Loucy (cell line): ENCODE measurements around the gene VCAM1.

Experiments
- H2AFZ ChIP-seq: fragments of 200-600 bp; sonication (generic); 2 replicates; pipeline ENCODE4 v1.6.0; 2016; ENCODE audit warnings: antibody characterized with exemption, mild to moderate bottlenecking, low read length, moderate library complexity
- H3F3A ChIP-seq: fragments of 200-600 bp; 2 replicates; pipeline ENCODE4 v1.6.0; 2016; ENCODE audit warnings: antibody characterized with exemption, low read depth, mild to moderate bottlenecking
- H3K27me3 ChIP-seq: fragments of 200-600 bp; sonication (generic); 2 replicates; pipeline ENCODE4 v1.6.1; 2014; ENCODE audit warnings: low read length, mild to moderate bottlenecking; ENCODE audit not compliant: insufficient read depth, poor library complexity, severe bottlenecking
- H3K36me3 ChIP-seq: fragments of 200-600 bp; sonication (generic); 2 replicates; pipeline ENCODE4 v1.6.1; 2016; ENCODE audit warnings: low read length; ENCODE audit not compliant: insufficient read depth
- H3K4me1 ChIP-seq: fragments of 200-600 bp; sonication (generic); 2 replicates; pipeline ENCODE4 v1.5.1; 2014; ENCODE audit warnings: low read length, mild to moderate bottlenecking; ENCODE audit not compliant: insufficient read depth, poor library complexity, severe bottlenecking
- H3K4me2 ChIP-seq: fragments of 200-600 bp; sonication (generic); 2 replicates; pipeline ENCODE4 v1.6.0; 2014; ENCODE audit warnings: antibody characterized with exemption, low read length, low read depth, mild to moderate bottlenecking; ENCODE audit not compliant: poor library complexity, severe bottlenecking
- H3K4me3 ChIP-seq: fragments of 200-600 bp; sonication (generic); 2 replicates; pipeline ENCODE4 v1.5.1; 2014; ENCODE audit warnings: low read length, mild to moderate bottlenecking, mixed read lengths; ENCODE audit not compliant: poor library complexity, severe bottlenecking
- H3K79me2 ChIP-seq: fragments of 200-600 bp; sonication (generic); 2 replicates; pipeline ENCODE4 v1.6.1; 2014; ENCODE audit warnings: low read length; ENCODE audit not compliant: insufficient read depth
- H3K9ac ChIP-seq: fragments of 200-600 bp; sonication (generic); 2 replicates; pipeline ENCODE4 v1.6.0; 2014; ENCODE audit warnings: mild to moderate bottlenecking, low read depth, low read length, moderate library complexity; ENCODE audit not compliant: poor library complexity, severe bottlenecking
- H3K9me2 ChIP-seq: fragments of 200-600 bp; sonication (generic); replicated peaks from 2 replicates; pipeline ENCODE4 v1.6.1; 2016; ENCODE audit warnings: low read depth, low read length, mixed read lengths
- H3K9me3 ChIP-seq: fragments of 200-600 bp; sonication (generic); 2 replicates; pipeline ENCODE4 v1.6.1; 2014; ENCODE audit warnings: mild to moderate bottlenecking, antibody characterized with exemption, low read length, low read depth; ENCODE audit not compliant: insufficient read depth
- H4K20me1 ChIP-seq: fragments of 200-600 bp; sonication (generic); 2 replicates; pipeline ENCODE4 v1.6.0; 2014; ENCODE audit warnings: antibody characterized with exemption, low read length, mild to moderate bottlenecking; ENCODE audit not compliant: insufficient read depth, poor library complexity, severe bottlenecking
- EZH2phosphoT487 ChIP-seq: fragments of 200-600 bp; IDR thresholded peaks from 2 replicates; pipeline ENCODE4 v1.6.1; 2018; ENCODE audit warnings: antibody characterized with exemption, mild to moderate bottlenecking, moderate library complexity, borderline replicate concordance
- TF ChIP-seq, protein P1 (sequence below): fragments of 200-600 bp; sonication (generic); conservative IDR thresholded peaks from 2 replicates; pipeline ENCODE4 v1.5.1; 2014; ENCODE audit warnings: mild to moderate bottlenecking, antibody characterized with exemption, low read length

VCAM1 gene

GRCh38 chr1:100759188-100759587 lies 39.6 kb downstream of the VCAM1 start:
- Histone ChIP-seq H3K9me2 (no peaks in the 10 kb centered on the region), H3K4me3 (no peak overlapping the region), H3K9me3 (no peaks in the 10 kb centered on the region), H3K9ac (no peak overlapping the region), H3K36me3 (no peaks in the 10 kb centered on the region), H2AFZ (no peak overlapping the region), H4K20me1 (no peaks in the 10 kb centered on the region), H3K4me2 (no peak overlapping the region), H3K4me1 (no peaks in the 10 kb centered on the region), H3K79me2 (no peaks in the 10 kb centered on the region), H3F3A (no peaks in the 10 kb centered on the region), H3K27me3 (no peaks in the 10 kb centered on the region)
- TF ChIP-seq, protein P1, sequence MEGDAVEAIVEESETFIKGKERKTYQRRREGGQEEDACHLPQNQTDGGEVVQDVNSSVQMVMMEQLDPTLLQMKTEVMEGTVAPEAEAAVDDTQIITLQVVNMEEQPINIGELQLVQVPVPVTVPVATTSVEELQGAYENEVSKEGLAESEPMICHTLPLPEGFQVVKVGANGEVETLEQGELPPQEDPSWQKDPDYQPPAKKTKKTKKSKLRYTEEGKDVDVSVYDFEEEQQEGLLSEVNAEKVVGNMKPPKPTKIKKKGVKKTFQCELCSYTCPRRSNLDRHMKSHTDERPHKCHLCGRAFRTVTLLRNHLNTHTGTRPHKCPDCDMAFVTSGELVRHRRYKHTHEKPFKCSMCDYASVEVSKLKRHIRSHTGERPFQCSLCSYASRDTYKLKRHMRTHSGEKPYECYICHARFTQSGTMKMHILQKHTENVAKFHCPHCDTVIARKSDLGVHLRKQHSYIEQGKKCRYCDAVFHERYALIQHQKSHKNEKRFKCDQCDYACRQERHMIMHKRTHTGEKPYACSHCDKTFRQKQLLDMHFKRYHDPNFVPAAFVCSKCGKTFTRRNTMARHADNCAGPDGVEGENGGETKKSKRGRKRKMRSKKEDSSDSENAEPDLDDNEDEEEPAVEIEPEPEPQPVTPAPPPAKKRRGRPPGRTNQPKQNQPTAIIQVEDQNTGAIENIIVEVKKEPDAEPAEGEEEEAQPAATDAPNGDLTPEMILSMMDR, result no peak
- no peak for TF ChIP-seq EZH2phosphoT487

DNA sequence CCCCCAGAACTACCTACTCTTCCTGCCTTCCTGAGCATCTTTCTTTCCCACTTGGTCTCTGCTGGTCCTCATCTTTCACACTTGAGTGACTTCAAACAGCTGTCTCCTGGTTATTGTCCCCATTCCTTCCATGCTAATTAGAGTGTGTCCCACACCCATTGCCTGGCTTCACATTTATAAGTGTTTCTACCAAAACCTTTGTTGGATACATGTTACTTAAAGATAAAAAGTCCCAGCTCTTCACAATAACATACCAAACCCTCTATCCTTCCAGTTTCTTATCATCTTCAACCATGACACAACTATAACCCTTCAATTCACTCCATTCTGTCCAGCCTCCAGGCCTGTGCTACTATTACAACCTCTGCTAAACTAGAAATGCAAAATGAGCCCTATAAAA lies 41.0 kb downstream of the VCAM1 start:
- H3K9ac ChIP-seq, result no peak overlapping the region
- TF ChIP-seq, protein P1, result no peak
- no peak for TF ChIP-seq EZH2phosphoT487
- H3K4me1 ChIP-seq, result no peaks in the 10 kb centered on the region
- no peaks in the 10 kb centered on the region for H3K9me3 ChIP-seq
- no peaks in the 10 kb centered on the region for H3F3A ChIP-seq
- no peak overlapping the region for H3K4me2 ChIP-seq
- H2AFZ ChIP-seq, result no peak overlapping the region
- no peak overlapping the region for H3K4me3 ChIP-seq
- no peaks in the 10 kb centered on the region for H3K36me3 ChIP-seq
- no peaks in the 10 kb centered on the region for H3K27me3 ChIP-seq
- H4K20me1 ChIP-seq, result no peaks in the 10 kb centered on the region
- H3K79me2 ChIP-seq, result no peaks in the 10 kb centered on the region
- no peaks in the 10 kb centered on the region for H3K9me2 ChIP-seq

DNA sequence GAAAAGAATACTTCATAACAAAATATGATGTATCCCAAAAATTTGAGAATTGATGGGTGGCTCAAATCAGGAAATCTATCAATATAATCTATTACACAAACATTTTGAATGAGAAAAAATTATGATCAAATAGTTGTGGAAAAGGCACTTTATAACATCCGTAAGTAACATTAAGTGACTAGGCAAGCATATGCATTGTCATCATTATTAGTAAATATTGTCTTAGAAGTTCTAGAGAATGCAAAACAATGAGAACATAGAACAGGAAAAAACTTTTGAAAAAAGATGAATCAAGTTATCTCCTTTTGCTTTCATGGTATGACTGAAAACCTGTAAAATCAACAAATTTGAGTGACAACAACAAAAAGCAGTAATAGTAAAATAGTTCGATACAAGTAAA lies 42.9 kb downstream of the VCAM1 start:
- Histone ChIP-seq H3K9me2 (no peaks in the 10 kb centered on the region), H3K36me3 (no peaks in the 10 kb centered on the region), H3K9me3 (no peaks in the 10 kb centered on the region), H3K9ac (no peak overlapping the region), H4K20me1 (no peaks in the 10 kb centered on the region), H3K4me2 (no peak overlapping the region), H3K27me3 (no peaks in the 10 kb centered on the region), H3K79me2 (no peaks in the 10 kb centered on the region), H3K4me3 (no peak overlapping the region), H3K4me1 (no peaks in the 10 kb centered on the region), H2AFZ (no peak overlapping the region), H3F3A (no peaks in the 10 kb centered on the region)
- no peak for TF ChIP-seq EZH2phosphoT487
- TF ChIP-seq, protein P1, result no peak
